Measurements from ENCODE around the gene HEPACAM2.

Gene HEPACAM2

DNA sequence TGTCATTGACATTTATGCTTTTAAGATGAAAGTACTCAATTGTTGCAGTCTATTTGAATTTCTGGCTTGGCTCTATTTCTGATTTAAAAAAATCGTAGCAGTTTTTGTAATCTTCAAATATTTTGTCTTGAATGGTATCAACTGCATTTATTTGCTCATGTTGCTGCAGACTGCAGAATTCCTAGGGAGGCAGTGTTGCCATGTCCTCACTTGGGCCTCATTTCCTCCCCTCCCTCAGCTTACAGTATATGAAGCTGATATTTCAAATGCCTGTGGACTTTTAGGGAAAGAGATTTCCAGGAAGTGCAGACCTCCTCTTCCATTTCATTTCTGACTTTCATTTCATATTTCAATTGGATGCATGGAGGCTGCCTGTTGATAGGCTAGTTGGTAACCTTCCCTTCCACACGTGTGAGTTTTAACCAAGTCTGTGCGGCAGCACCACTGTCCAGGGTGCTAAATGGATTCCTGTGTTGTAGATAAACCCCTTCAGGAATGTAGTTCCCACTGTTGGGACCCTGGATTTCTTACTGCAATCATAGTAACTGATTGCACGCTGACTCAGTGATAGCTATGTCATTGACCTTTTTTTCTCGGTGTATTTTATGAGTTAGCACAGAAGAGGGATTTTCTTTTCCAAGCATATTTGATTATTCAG lies 23.4 kb upstream of the HEPACAM2 start:
- Histone ChIP-seq H3K27ac (ENCODE audit: low read length) (no peak overlapping the region), H3K9me3 (ENCODE audit: insufficient read depth, low read length) (no peaks in the 10 kb centered on the region), H3K4me3 (ENCODE audit: low read length) (no peak overlapping the region), H3K36me3 (replicated peaks; ENCODE audit: low read depth, low read length) (no peaks in the 10 kb centered on the region), H3K4me1 (ENCODE audit: low read length) (0 out of 2 replicates have a peak, but pooled peaks cover 5% of the 10 kb centered on the region), H3K79me2 (ENCODE audit: low read length) (no peaks in the 10 kb centered on the region), H2AFZ (ENCODE audit: low read depth, low read length) (no peak overlapping the region), H3K9ac (ENCODE audit: low read length) (no peak overlapping the region), H4K20me1 (ENCODE audit: insufficient read depth, low read length) (no peaks in the 10 kb centered on the region), H3K4me2 (ENCODE audit: low read length) (no peak overlapping the region), H3K27me3 (ENCODE audit: low read depth, low read length) (no peaks in the 10 kb centered on the region)
- TF ChIP-seq, protein P1, sequence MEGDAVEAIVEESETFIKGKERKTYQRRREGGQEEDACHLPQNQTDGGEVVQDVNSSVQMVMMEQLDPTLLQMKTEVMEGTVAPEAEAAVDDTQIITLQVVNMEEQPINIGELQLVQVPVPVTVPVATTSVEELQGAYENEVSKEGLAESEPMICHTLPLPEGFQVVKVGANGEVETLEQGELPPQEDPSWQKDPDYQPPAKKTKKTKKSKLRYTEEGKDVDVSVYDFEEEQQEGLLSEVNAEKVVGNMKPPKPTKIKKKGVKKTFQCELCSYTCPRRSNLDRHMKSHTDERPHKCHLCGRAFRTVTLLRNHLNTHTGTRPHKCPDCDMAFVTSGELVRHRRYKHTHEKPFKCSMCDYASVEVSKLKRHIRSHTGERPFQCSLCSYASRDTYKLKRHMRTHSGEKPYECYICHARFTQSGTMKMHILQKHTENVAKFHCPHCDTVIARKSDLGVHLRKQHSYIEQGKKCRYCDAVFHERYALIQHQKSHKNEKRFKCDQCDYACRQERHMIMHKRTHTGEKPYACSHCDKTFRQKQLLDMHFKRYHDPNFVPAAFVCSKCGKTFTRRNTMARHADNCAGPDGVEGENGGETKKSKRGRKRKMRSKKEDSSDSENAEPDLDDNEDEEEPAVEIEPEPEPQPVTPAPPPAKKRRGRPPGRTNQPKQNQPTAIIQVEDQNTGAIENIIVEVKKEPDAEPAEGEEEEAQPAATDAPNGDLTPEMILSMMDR (IDR thresholded peaks at IDR 0.05; ENCODE audit: low read depth, low read length) = no peak
- TF ChIP-seq EZH2phosphoT487 (IDR thresholded peaks at IDR 0.05; ENCODE audit: low read depth) = no peak

DNA sequence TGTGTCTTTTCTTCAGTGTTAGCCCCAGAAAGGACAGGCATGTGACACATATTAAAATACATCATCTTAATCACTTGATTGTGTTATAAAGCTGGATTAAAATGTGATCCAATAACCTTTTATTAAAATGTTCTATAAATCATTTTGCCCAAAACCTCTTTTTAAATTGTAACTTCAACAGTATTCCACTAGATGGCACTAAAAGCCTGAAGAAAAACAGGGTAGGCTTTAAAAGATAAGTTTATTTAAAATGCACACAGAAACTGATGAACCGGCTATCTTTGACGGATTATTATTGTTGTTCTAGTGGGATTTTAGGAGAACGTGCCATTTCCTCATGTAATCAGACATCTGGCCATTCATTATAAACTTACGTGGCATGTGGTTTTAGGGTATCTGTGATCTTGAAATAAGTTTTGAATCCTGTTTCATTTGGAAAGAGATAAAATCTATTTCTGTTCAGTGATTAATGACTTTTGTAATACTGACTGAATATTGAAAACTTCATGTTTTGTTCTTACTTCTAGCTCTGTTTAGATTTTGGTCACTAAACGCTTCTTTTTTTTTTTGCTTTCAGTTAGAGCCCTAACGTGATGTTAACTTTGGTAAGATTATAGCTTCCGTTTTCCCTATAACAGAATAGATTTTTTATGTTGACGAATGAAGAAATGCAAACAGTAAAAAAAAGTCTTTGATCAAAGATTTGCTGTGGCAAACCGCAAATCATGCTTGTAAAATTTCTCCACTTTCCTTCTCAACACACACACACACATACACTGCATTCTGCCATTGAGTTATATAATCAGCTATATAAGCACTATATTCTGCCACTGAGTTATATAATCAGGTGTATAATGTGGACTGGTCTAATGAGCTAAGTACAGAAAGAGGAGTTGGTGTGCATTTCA lies 19.5 kb upstream of the HEPACAM2 start:
- Histone ChIP-seq H3K9me3 (ENCODE audit: insufficient read depth, low read length) (no peaks in the 10 kb centered on the region), H3K27ac (ENCODE audit: low read length) (no peak overlapping the region), H3K9ac (ENCODE audit: low read length) (peak overlapping the region; percentile 47), H3K36me3 (replicated peaks; ENCODE audit: low read depth, low read length) (no peaks in the 10 kb centered on the region), H2AFZ (ENCODE audit: low read depth, low read length) (peak overlapping the region; percentile 55; the same call in 1 of the 2 replicates), H3K27me3 (ENCODE audit: low read depth, low read length) (no peaks in the 10 kb centered on the region), H3K4me1 (ENCODE audit: low read length) (0 out of 2 replicates have a peak, but pooled peaks cover 5% of the 10 kb centered on the region), H3K4me2 (ENCODE audit: low read length) (peak overlapping the region; percentile 85), H3K4me3 (ENCODE audit: low read length) (peak overlapping the region; percentile 75), H4K20me1 (ENCODE audit: insufficient read depth, low read length) (no peaks in the 10 kb centered on the region), H3K79me2 (ENCODE audit: low read length) (no peaks in the 10 kb centered on the region)
- TF ChIP-seq EZH2phosphoT487 (IDR thresholded peaks at IDR 0.05; ENCODE audit: low read depth) = no peak
- TF ChIP-seq, protein P1 (IDR thresholded peaks at IDR 0.05; ENCODE audit: low read depth, low read length) = peak; percentile 85

DNA sequence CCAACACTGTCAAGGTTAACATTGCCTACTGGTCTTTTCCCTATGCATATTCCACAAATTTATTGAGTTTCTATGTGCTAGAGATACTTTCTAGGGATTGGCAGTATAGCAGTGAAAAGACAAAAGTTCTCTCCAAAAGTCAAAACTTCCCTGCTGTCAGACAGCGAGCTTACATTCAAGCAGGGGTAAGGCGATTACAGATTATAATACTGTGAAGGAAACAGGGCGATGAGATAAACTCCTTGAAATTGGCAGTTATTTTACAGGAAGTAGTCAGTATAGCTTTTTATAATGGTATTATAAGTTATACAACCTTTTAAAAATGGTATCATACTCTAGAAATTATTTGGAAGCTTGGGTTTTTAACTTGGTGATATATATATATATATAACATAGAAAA lies 15.8 kb upstream of the HEPACAM2 start:
- TF ChIP-seq EZH2phosphoT487 (IDR thresholded peaks at IDR 0.05; ENCODE audit: low read depth) = no peak
- TF ChIP-seq, protein P1 (IDR thresholded peaks at IDR 0.05; ENCODE audit: low read depth, low read length) = no peak
- H3K27ac ChIP-seq (ENCODE audit: low read length) = no peak overlapping the region
- H3K9me3 ChIP-seq (ENCODE audit: insufficient read depth, low read length) = no peaks in the 10 kb centered on the region
- H3K4me2 ChIP-seq (ENCODE audit: low read length) = no peak overlapping the region
- no peak overlapping the region for H3K9ac ChIP-seq (ENCODE audit: low read length)
- H4K20me1 ChIP-seq (ENCODE audit: insufficient read depth, low read length) = no peaks in the 10 kb centered on the region
- H3K4me1 ChIP-seq (ENCODE audit: low read length) = peaks cover 21% of the 10 kb centered on the region
- no peaks in the 10 kb centered on the region for H3K27me3 ChIP-seq (ENCODE audit: low read depth, low read length)
- H3K79me2 ChIP-seq (ENCODE audit: low read length) = no peaks in the 10 kb centered on the region
- no peaks in the 10 kb centered on the region for H3K36me3 ChIP-seq (replicated peaks; ENCODE audit: low read depth, low read length)
- no peak overlapping the region for H2AFZ ChIP-seq (ENCODE audit: low read depth, low read length)
- no peak overlapping the region for H3K4me3 ChIP-seq (ENCODE audit: low read length)

DNA sequence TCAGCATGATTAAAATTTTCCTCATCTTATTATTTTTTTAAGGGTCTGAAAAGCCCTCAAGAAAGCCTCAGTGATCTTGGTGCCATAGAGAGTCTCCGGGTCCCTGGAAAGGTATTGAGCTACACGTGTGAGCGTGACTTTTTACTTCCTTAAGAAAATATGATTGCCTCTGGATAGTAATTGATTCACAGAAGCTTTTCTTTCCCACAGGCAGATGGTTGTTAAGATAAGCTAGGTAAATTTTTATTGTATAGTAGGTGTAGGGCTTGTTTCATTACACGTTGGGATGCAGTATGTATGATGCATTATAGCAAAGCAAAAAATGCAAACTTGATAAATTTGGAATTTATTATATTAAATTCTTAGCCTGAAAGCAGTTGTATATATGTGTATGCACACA lies 13.6 kb upstream of the HEPACAM2 start:
- no peak overlapping the region for H3K4me2 ChIP-seq (ENCODE audit: low read length)
- no peaks in the 10 kb centered on the region for H4K20me1 ChIP-seq (ENCODE audit: insufficient read depth, low read length)
- TF ChIP-seq, protein P1 (IDR thresholded peaks at IDR 0.05; ENCODE audit: low read depth, low read length) = no peak
- no peak for TF ChIP-seq EZH2phosphoT487 (IDR thresholded peaks at IDR 0.05; ENCODE audit: low read depth)
- H3K27me3 ChIP-seq (ENCODE audit: low read depth, low read length) = no peaks in the 10 kb centered on the region
- no peak overlapping the region for H2AFZ ChIP-seq (ENCODE audit: low read depth, low read length)
- 0 out of 2 replicates have a peak, but pooled peaks cover 3% of the 10 kb centered on the region for H3K79me2 ChIP-seq (ENCODE audit: low read length)
- no peaks in the 10 kb centered on the region for H3K36me3 ChIP-seq (replicated peaks; ENCODE audit: low read depth, low read length)
- H3K9me3 ChIP-seq (ENCODE audit: insufficient read depth, low read length) = no peaks in the 10 kb centered on the region
- H3K27ac ChIP-seq (ENCODE audit: low read length) = no peak overlapping the region
- no peak overlapping the region for H3K9ac ChIP-seq (ENCODE audit: low read length)
- H3K4me3 ChIP-seq (ENCODE audit: low read length) = no peak overlapping the region
- peaks cover 16% of the 10 kb centered on the region for H3K4me1 ChIP-seq (ENCODE audit: low read length)

Data from OCI-LY3 (cell line).